Measurements from ENCODE around the gene FRS3. TPM values are rescaled to one million over a fixed set of nuclear protein-coding genes. Genes with fewer than 3 reads are reported as not detected.

FRS3 gene
- total and polyA plus RNA-seq, 9 of the 15 experiments (the other 6 are each of a cell fraction or from before 2014, with no cell fraction given) = 0.03 to 3.7 (median 1.6) TPM

DNA sequence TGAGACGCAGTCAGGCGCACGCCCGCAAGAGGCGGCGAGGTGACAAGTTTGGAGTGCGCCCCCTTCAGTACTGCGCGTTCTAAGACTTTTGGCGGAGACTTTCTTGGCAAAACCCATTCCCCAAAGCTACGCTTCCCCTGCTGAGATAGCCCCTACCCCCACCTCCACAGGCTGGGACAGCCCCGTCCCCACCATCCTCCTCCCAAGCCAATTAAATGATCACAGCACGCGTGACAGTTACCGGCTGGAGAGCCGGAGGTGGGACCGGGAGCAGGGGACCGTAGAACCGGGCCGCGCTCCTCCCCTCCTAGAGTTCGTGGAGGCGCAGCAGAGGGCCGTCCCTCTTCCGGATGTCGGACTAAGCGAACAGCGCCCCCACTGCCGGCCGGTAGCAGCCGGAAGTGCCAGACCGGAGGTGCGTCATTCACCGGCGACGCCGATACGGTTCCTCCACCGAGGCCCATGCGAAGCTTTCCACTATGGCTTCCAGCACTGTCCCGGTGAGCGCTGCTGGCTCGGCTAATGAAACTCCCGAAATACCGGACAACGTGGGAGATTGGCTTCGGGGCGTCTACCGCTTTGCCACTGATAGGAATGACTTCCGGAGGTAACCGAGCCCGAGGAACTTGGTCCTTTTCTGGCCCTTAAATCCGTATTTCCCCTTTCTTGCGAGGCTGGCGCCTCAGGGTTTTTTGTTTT lies 7.7 kb upstream of the FRS3 start, which contains the start of gene TOMM6 (continued):
- TF ChIP-seq CREB5 (CRISPR knock-in tag; IDR thresholded peaks at IDR 0.05) = no peak
- TF ChIP-seq HNRNPK (IDR thresholded peaks at IDR 0.05; ENCODE audit: low read depth, low read length, poor library complexity, severe bottlenecking) = no peak
- TF ChIP-seq ZNF699 (CRISPR knock-in tag; IDR thresholded peaks at IDR 0.05; ENCODE audit: insufficient replicate concordance) = no peak
- TF ChIP-seq, protein P1, sequence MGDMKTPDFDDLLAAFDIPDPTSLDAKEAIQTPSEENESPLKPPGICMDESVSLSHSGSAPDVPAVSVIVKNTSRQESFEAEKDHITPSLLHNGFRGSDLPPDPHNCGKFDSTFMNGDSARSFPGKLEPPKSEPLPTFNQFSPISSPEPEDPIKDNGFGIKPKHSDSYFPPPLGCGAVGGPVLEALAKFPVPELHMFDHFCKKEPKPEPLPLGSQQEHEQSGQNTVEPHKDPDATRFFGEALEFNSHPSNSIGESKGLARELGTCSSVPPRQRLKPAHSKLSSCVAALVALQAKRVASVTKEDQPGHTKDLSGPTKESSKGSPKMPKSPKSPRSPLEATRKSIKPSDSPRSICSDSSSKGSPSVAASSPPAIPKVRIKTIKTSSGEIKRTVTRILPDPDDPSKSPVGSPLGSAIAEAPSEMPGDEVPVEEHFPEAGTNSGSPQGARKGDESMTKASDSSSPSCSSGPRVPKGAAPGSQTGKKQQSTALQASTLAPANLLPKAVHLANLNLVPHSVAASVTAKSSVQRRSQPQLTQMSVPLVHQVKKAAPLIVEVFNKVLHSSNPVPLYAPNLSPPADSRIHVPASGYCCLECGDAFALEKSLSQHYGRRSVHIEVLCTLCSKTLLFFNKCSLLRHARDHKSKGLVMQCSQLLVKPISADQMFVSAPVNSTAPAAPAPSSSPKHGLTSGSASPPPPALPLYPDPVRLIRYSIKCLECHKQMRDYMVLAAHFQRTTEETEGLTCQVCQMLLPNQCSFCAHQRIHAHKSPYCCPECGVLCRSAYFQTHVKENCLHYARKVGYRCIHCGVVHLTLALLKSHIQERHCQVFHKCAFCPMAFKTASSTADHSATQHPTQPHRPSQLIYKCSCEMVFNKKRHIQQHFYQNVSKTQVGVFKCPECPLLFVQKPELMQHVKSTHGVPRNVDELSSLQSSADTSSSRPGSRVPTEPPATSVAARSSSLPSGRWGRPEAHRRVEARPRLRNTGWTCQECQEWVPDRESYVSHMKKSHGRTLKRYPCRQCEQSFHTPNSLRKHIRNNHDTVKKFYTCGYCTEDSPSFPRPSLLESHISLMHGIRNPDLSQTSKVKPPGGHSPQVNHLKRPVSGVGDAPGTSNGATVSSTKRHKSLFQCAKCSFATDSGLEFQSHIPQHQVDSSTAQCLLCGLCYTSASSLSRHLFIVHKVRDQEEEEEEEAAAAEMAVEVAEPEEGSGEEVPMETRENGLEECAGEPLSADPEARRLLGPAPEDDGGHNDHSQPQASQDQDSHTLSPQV (IDR thresholded peaks at IDR 0.05) = 0 out of 2 replicates have a peak, but pooled peaks have one; percentile 52
- no peak for TF ChIP-seq DACH1 (IDR thresholded peaks at IDR 0.05; ENCODE audit: partially characterized antibody)
- TF ChIP-seq SMC3 (conservative IDR thresholded peaks at IDR 0.05; ENCODE audit: insufficient read depth, low read depth, low read length) = peak; percentile 41; the same call in 1 of the 2 replicates
- peak; percentile 99 for TF ChIP-seq CTCFL (IDR thresholded peaks at IDR 0.05; ENCODE audit: borderline replicate concordance, insufficient read depth, low read depth, low read length, poor library complexity, severe bottlenecking)
- TF ChIP-seq, protein P2, sequence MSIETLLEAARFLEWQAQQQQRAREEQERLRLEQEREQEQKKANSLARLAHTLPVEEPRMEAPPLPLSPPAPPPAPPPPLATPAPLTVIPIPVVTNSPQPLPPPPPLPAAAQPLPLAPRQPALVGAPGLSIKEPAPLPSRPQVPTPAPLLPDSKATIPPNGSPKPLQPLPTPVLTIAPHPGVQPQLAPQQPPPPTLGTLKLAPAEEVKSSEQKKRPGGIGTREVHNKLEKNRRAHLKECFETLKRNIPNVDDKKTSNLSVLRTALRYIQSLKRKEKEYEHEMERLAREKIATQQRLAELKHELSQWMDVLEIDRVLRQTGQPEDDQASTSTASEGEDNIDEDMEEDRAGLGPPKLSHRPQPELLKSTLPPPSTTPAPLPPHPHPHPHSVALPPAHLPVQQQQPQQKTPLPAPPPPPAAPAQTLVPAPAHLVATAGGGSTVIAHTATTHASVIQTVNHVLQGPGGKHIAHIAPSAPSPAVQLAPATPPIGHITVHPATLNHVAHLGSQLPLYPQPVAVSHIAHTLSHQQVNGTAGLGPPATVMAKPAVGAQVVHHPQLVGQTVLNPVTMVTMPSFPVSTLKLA (conservative IDR thresholded peaks at IDR 0.05) = peak; percentile 87 to 93
- peak in 1 of 2 experiments; percentile 76; a peak in 2 of 4 replicates for TF ChIP-seq TEAD1 (CRISPR knock-in tag; IDR thresholded peaks at IDR 0.05)
- TF ChIP-seq NR1H2 (CRISPR knock-in tag; IDR thresholded peaks at IDR 0.05) = peak; percentile 60; the same call in 1 of the 2 replicates
- TF ChIP-seq MED1 (CRISPR knock-in tag; IDR thresholded peaks at IDR 0.05; ENCODE audit: borderline replicate concordance) = no peak
- peak; percentile 25 for TF ChIP-seq CBFA2T3 (IDR thresholded peaks at IDR 0.05)
- TF ChIP-seq BRD4 (IDR thresholded peaks at IDR 0.05) = peak; percentile 91
- no peak for TF ChIP-seq FOS (IDR thresholded peaks at IDR 0.05; ENCODE audit: extremely low read depth, insufficient read length)
- no peak for TF ChIP-seq ZNF184 (CRISPR knock-in tag; IDR thresholded peaks at IDR 0.05)
- no peak for TF ChIP-seq ZNF3 (CRISPR knock-in tag; IDR thresholded peaks at IDR 0.05)
- TF ChIP-seq ZNF146 (CRISPR knock-in tag; IDR thresholded peaks at IDR 0.05; ENCODE audit: unreplicated experiment) = no peak
- TF ChIP-seq CAMTA2 (CRISPR knock-in tag; conservative IDR thresholded peaks at IDR 0.05) = 0 out of 2 replicates have a peak, but pooled peaks have one; percentile 53
- peak; percentile 64 for TF ChIP-seq SMAD4 (CRISPR knock-in tag; conservative IDR thresholded peaks at IDR 0.05)

Measured in K562 (cell line).